GM12878 (cell line): ENCODE results near the gene PRKCE. TPM values are rescaled to one million over a fixed set of nuclear protein-coding genes. Genes with fewer than 3 reads are reported as not detected.

Source experiments
- BCLAF1 ChIP-seq: fragments of 450-650 bp; IDR thresholded peaks from 2 replicates; pipeline ENCODE4 v1.6.1; 2017; ENCODE audit warnings: antibody characterized with exemption, mild to moderate bottlenecking, moderate library complexity
- BRCA1 ChIP-seq: IDR thresholded peaks from 2 replicates; pipeline ENCODE4 v1.6.1; 2011; ENCODE audit warnings: low read depth, low read length, improper control_type of control experiment
- CHD2 ChIP-seq: IDR thresholded peaks from 2 replicates; pipeline ENCODE4 v1.6.1; 2011; ENCODE audit warnings: low read depth, low read length, improper control_type of control experiment, borderline replicate concordance
- CREB1 ChIP-seq: IDR thresholded peaks from 2 replicates; pipeline ENCODE4 v1.6.1; 2012; ENCODE audit warnings: low read depth, mild to moderate bottlenecking, inconsistent platforms
- ELK1 ChIP-seq: IDR thresholded peaks from 2 replicates; pipeline ENCODE4 v1.6.1; 2012; ENCODE audit warnings: low read depth, low read length, improper control_type of control experiment
- ETV6 ChIP-seq, 2 experiments: fragments of 450-650 bp in 1 of 2; IDR thresholded peaks in 1 of 2; conservative IDR thresholded peaks in 1 of 2; 2 replicates each; pipeline ENCODE4 v1.6.1; 2014; ENCODE audit warnings: antibody characterized with exemption in 1 of 2, borderline replicate concordance in 1 of 2, low read depth in 1 of 2, mild to moderate bottlenecking in 1 of 2, moderate library complexity in 1 of 2
- EZH2 ChIP-seq: IDR thresholded peaks from 2 replicates; pipeline ENCODE4 v1.6.1; 2012; ENCODE audit warnings: low read depth, mild to moderate bottlenecking, control low read depth, inconsistent platforms, low read length, borderline replicate concordance; ENCODE audit not compliant: control insufficient read depth
- HCFC1 ChIP-seq: fragments of 150-350 bp; IDR thresholded peaks from 2 replicates; pipeline ENCODE4 v1.6.1; 2014; ENCODE audit warnings: low read length
- IRF3 ChIP-seq: fragments of 450-650 bp; IDR thresholded peaks from 2 replicates; pipeline ENCODE4 v1.6.1; 2014; ENCODE audit warnings: mild to moderate bottlenecking
- MYC ChIP-seq: IDR thresholded peaks from 2 replicates; pipeline ENCODE4 v1.6.1; 2011; ENCODE audit warnings: mild to moderate bottlenecking, low read length, moderate library complexity, inconsistent platforms; ENCODE audit not compliant: insufficient read depth, insufficient replicate concordance, insufficient read length, severe bottlenecking
- NFYA ChIP-seq: IDR thresholded peaks from 2 replicates; pipeline ENCODE4 v1.6.1; 2011; ENCODE audit warnings: low read depth, mild to moderate bottlenecking, low read length, improper control_type of control experiment, borderline replicate concordance
- NR2F1 ChIP-seq: fragments of 450-650 bp; conservative IDR thresholded peaks from 2 replicates; pipeline ENCODE4 v1.6.1; 2017; ENCODE audit warnings: mild to moderate bottlenecking
- ZNF592 ChIP-seq: fragments of 450-650 bp; IDR thresholded peaks from 2 replicates; pipeline ENCODE4 v1.6.1; 2017; ENCODE audit warnings: mild to moderate bottlenecking, moderate library complexity
- ZNF687 ChIP-seq: fragments of 450-650 bp; IDR thresholded peaks from 2 replicates; pipeline ENCODE4 v1.6.1; 2017; ENCODE audit warnings: mild to moderate bottlenecking, moderate library complexity
- polyA plus RNA-seq, 11 experiments: library from polyadenylated mRNA; depleted of rRNA in 4 of 11; unstranded in 6 of 11; stranded (reverse) in 5 of 11; fragments of >200 nt; fragmentation: Nextera tagmentation in 4 of 11; fragmentation: Illumina TruSeq in 1 of 11; extraction: Ambion mirVana in 4 of 11; extraction: Trizol in 1 of 11; gene quantifications; 1 replicate in 1 of 11; 2 replicates in 10 of 11; pipeline versions ENCODE4 v1.2.1 to v1.2.3, GENCODE V29; 2011 to 2016; ENCODE audit warnings: inconsistent platforms in 2 of 11, missing spikeins in 2 of 11, low read depth in 1 of 11
- total RNA-seq, 4 experiments: library from RNA; depleted of rRNA in 3 of 4; stranded (reverse); fragments of >200 nt in 3 of 4; fragmentation: Illumina TruSeq in 1 of 4; extraction: Trizol in 1 of 4; gene quantifications; 2 replicates each; pipeline versions ENCODE4 v1.2.1 to v1.2.3, GENCODE V29; 2013 to 2021

PRKCE gene
- total and polyA plus RNA-seq, 10 of the 15 experiments (the other 5 are each of a cell fraction or from before 2014, with no cell fraction given): 2.6 to 28.2 (median 11.3) TPM

GRCh38 chr2:45849491-45850283 is 198.2 kb downstream of the PRKCE start (continued):
- TF ChIP-seq MYC: no peak
- TF ChIP-seq HCFC1: no peak
- no peak for TF ChIP-seq NFYA
- TF ChIP-seq IRF3: no peak
- TF ChIP-seq CREB1: no peak
- no peak for TF ChIP-seq ELK1
- TF ChIP-seq NR2F1: no peak
- TF ChIP-seq BRCA1: no peak
- TF ChIP-seq ZNF687: no peak; the same call in 1 of the 2 replicates
- TF ChIP-seq CHD2: no peak
- TF ChIP-seq EZH2: no peak
- no peak for TF ChIP-seq ZNF592
- peak in 1 of 2 experiments; percentile 52; a peak in 1 of 4 replicates for TF ChIP-seq ETV6 (conservative IDR thresholded peaks at IDR 0.05 in 1 of 2, IDR thresholded peaks at IDR 0.05 in 1 of 2; ENCODE audit: borderline replicate concordance in 1 of 2, low read depth in 1 of 2)
- TF ChIP-seq BCLAF1: no peak
